ENCODE results near the gene ZBTB8OS. TPM values are rescaled to one million over a fixed set of nuclear protein-coding genes. Genes with fewer than 3 reads are reported as not detected.

ZBTB8OS gene
- total and polyA plus RNA-seq, 2 of the 8 experiments (the other 6 are each of a cell fraction or from before 2014, with no cell fraction given) = 68.0 to 74.2 TPM

DNA sequence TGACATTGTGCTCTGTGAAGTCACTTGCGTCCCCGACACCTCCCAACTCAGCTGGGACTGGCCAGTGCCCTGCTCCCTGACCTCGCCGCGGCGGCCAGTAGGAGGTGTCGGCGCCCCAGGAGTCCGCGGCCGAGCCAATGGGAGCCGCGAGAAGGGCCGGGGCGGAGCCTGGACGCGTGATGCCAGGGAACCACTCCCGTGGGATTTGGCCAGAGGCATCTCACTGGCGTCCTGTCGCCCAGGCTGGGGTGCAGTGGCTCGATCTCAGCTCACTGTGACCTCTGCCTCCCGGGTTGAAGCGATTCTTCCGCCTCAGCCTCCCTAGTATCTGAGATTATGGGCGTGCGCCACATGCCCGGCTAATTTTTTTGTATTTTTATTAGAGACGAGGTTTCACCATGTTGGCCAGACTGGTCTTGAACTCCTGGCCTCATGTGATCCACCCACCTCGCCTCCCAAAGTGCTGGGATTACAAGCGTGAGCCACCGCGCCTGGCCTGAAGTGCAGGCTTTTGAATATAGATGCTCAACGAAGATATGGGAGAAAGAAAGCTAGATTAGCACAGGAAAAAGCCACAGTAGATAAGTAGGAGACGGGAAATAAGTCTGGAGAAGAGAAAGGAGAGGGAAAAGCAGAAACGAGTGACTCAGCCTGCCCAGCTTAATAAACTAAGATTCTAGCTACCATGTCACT is 38.0 kb downstream of the ZBTB8OS start (continued):
- TF ChIP-seq, protein P1, sequence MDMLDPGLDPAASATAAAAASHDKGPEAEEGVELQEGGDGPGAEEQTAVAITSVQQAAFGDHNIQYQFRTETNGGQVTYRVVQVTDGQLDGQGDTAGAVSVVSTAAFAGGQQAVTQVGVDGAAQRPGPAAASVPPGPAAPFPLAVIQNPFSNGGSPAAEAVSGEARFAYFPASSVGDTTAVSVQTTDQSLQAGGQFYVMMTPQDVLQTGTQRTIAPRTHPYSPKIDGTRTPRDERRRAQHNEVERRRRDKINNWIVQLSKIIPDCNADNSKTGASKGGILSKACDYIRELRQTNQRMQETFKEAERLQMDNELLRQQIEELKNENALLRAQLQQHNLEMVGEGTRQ (IDR thresholded peaks at IDR 0.05; ENCODE audit: low read length) = peak; percentile 44; the same call in 1 of the 2 replicates
- TF ChIP-seq EP300 (IDR thresholded peaks at IDR 0.05; ENCODE audit: borderline replicate concordance in 1 of 2, low read depth in 2 of 2, low read length in 2 of 2) (no peak), NRF1 (IDR thresholded peaks at IDR 0.05; ENCODE audit: low read depth, low read length) (no peak), SP4 (IDR thresholded peaks at IDR 0.05; ENCODE audit: low read length) (no peak), POLR2A (IDR thresholded peaks at IDR 0.05; ENCODE audit: control extremely low read depth in 1 of 2, low read depth in 2 of 2, low read length in 2 of 2) (peak in 1 of 2 experiments; percentile 85; a peak in 2 of 3 replicates), ZNF274 (IDR thresholded peaks at IDR 0.05; ENCODE audit: borderline replicate concordance, extremely low read depth, low read length) (no peak), YY1 (IDR thresholded peaks at IDR 0.05; ENCODE audit: low read depth, low read length) (no peak), BACH1 (IDR thresholded peaks at IDR 0.05; ENCODE audit: low read length) (no peak), CHD2 (IDR thresholded peaks at IDR 0.05; ENCODE audit: low read length) (peak; percentile 75), GABPA (IDR thresholded peaks at IDR 0.05; ENCODE audit: borderline replicate concordance, insufficient read depth, low read length) (no peak), SP2 (IDR thresholded peaks at IDR 0.05; ENCODE audit: low read length) (no peak), CBX5 (IDR thresholded peaks at IDR 0.05; ENCODE audit: low read depth, low read length) (no peak), KDM4A (IDR thresholded peaks at IDR 0.05; ENCODE audit: low read depth, low read length, severe bottlenecking) (peak; percentile 55), NANOG (IDR thresholded peaks at IDR 0.05; ENCODE audit: insufficient read depth, low read depth, low read length, poor library complexity, severe bottlenecking) (no peak)
- TF ChIP-seq, protein P2, sequence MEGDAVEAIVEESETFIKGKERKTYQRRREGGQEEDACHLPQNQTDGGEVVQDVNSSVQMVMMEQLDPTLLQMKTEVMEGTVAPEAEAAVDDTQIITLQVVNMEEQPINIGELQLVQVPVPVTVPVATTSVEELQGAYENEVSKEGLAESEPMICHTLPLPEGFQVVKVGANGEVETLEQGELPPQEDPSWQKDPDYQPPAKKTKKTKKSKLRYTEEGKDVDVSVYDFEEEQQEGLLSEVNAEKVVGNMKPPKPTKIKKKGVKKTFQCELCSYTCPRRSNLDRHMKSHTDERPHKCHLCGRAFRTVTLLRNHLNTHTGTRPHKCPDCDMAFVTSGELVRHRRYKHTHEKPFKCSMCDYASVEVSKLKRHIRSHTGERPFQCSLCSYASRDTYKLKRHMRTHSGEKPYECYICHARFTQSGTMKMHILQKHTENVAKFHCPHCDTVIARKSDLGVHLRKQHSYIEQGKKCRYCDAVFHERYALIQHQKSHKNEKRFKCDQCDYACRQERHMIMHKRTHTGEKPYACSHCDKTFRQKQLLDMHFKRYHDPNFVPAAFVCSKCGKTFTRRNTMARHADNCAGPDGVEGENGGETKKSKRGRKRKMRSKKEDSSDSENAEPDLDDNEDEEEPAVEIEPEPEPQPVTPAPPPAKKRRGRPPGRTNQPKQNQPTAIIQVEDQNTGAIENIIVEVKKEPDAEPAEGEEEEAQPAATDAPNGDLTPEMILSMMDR (IDR thresholded peaks at IDR 0.05; ENCODE audit: control extremely low read depth in 1 of 3, insufficient read depth in 1 of 3, low read depth in 1 of 3, low read length in 3 of 3) = peak in 1 of 3 experiments; percentile 7; a peak in 1 of 4 replicates

Measured in H1 (cell line).